Erythroblast (primary cell): ENCODE data around the gene RYR1.

ENCODE experiments used
- GATA1 ChIP-seq: IDR thresholded peaks from 2 replicates; pipeline ENCODE4 v1.6.1; 2011; ENCODE audit warnings: low read depth, mild to moderate bottlenecking, control low read depth, low read length, moderate library complexity
- POLR2A ChIP-seq: IDR thresholded peaks from 2 replicates; pipeline ENCODE4 v1.6.1; 2011; ENCODE audit warnings: mild to moderate bottlenecking, low read length

DNA sequence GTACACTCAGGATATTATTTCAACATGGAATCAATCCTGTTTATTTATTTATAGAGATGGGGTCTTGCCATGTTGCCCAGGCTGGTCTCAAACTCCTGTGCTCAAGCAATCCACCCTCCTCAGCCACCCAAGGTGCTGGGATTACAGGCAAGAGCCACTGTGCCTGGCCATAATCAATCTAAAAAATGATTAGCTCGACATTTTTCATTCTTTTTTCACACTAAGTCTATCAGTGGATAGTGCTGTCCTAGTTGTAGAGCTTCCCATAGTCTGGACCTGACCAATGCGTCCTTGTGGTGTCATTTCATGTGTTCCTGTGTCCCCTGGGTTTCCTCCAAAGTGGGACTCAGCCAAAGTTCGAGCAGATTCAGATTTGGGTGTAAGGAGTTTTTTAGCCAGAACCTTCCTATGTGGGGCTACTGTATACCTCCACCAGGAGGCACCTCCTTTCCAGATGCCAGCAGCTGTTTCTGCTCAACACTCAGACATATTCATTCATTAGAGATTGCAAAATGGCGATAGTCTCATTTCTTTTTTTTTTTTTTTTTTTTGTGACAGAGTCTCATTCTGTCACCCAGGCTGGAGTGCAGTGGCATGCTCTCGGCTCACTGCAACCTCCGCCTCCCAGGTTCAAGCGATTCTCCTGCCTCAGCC lies 123.2 kb downstream of the RYR1 start:
- no peak for TF ChIP-seq POLR2A
- no peak for TF ChIP-seq GATA1
